Activated CD8-positive, alpha-beta memory T cell treated with anti-CD3 and anti-CD28 coated beads for 4 hours (primary cell): ENCODE results near the gene DEFB131B.
"Not testable (repeated sequence)": the region's sequence is repeated elsewhere in the genome, so short reads cannot be mapped to it uniquely, and the experiment has no call there.

Experiments used
- DNase-seq, 2 donors: peaks; one replicate each; pipeline ENCODE4 v3.0.0-alpha.2; 2020; ENCODE audit warnings: low read depth in 2 of 2

Gene DEFB131B

GRCh38 chr11:71878059-71878458, at the start of gene DEFB131B:
DEFB131B (plus strand) TSS chr11:71878453; CDS start chr11:71878453, 0 bp downstream.
- DNase-seq, result not testable (repeated sequence)

GRCh38 chr11:71829247-71829646, 49.0 kb upstream of the DEFB131B start:
- not testable (repeated sequence) for DNase-seq

- DNase-seq, result not testable (repeated sequence)
These were observed 48.6 kb upstream of the DEFB131B start for GRCh38 chr11:71829686-71830085.

GRCh38 chr11:71832811-71833210, 45.4 kb upstream of the DEFB131B start, which contains the start of gene DEFB108B:
DEFB108B (plus strand) TSS chr11:71833200; CDS start chr11:71833200, 0 bp downstream.
- DNase-seq, result not testable (repeated sequence)

- not testable (repeated sequence) for DNase-seq
These were observed 35.5 kb upstream of the DEFB131B start for GRCh38 chr11:71842720-71843119.

- not testable (repeated sequence) for DNase-seq
These were observed 34.9 kb upstream of the DEFB131B start for GRCh38 chr11:71843355-71843754.

GRCh38 chr11:71843858-71844257, 34.4 kb upstream of the DEFB131B start:
- DNase-seq, result no peak

- DNase-seq, result not testable (repeated sequence)
These were observed 24.4 kb upstream of the DEFB131B start for GRCh38 chr11:71853895-71854294.

GRCh38 chr11:71855880-71856279, 22.4 kb upstream of the DEFB131B start:
- not testable (repeated sequence) for DNase-seq

GRCh38 chr11:71860835-71861234, 17.4 kb upstream of the DEFB131B start:
- not testable (repeated sequence) for DNase-seq

GRCh38 chr11:71863978-71864627, 14.2 kb upstream of the DEFB131B start:
- DNase-seq, result not testable (repeated sequence)

GRCh38 chr11:71867209-71867608, 11.0 kb upstream of the DEFB131B start:
- not testable (repeated sequence) for DNase-seq

- not testable (repeated sequence) for DNase-seq
These were observed 8.3 kb upstream of the DEFB131B start for GRCh38 chr11:71869931-71870330.

GRCh38 chr11:71870661-71871060, 7.6 kb upstream of the DEFB131B start:
- DNase-seq, result not testable (repeated sequence)

GRCh38 chr11:71876262-71876661, 2.0 kb upstream of the DEFB131B start:
- not testable (repeated sequence) for DNase-seq

- DNase-seq, result not testable (repeated sequence)
These were observed 7.6 kb downstream of the DEFB131B start for GRCh38 chr11:71885806-71886205.

- DNase-seq, result not testable (repeated sequence)
These were observed 10.2 kb downstream of the DEFB131B start for GRCh38 chr11:71888335-71889010.

- DNase-seq, result not testable (repeated sequence)
These were observed 11.1 kb downstream of the DEFB131B start for GRCh38 chr11:71889181-71889872.

- DNase-seq, result no peak
These were observed 17.7 kb downstream of the DEFB131B start for GRCh38 chr11:71895961-71896360.

GRCh38 chr11:71901137-71901536, 22.9 kb downstream of the DEFB131B start:
- not testable (repeated sequence) for DNase-seq

GRCh38 chr11:71908218-71908617, 30.0 kb downstream of the DEFB131B start:
- no peak for DNase-seq

GRCh38 chr11:71910775-71911174, 32.5 kb downstream of the DEFB131B start:
- not testable (repeated sequence) for DNase-seq
